ENCODE measurements around the gene CCDC57.
"Not testable (repeated sequence)": the region's sequence is repeated elsewhere in the genome, so short reads cannot be mapped to it uniquely, and the experiment has no call there.

CCDC57 gene

DNA sequence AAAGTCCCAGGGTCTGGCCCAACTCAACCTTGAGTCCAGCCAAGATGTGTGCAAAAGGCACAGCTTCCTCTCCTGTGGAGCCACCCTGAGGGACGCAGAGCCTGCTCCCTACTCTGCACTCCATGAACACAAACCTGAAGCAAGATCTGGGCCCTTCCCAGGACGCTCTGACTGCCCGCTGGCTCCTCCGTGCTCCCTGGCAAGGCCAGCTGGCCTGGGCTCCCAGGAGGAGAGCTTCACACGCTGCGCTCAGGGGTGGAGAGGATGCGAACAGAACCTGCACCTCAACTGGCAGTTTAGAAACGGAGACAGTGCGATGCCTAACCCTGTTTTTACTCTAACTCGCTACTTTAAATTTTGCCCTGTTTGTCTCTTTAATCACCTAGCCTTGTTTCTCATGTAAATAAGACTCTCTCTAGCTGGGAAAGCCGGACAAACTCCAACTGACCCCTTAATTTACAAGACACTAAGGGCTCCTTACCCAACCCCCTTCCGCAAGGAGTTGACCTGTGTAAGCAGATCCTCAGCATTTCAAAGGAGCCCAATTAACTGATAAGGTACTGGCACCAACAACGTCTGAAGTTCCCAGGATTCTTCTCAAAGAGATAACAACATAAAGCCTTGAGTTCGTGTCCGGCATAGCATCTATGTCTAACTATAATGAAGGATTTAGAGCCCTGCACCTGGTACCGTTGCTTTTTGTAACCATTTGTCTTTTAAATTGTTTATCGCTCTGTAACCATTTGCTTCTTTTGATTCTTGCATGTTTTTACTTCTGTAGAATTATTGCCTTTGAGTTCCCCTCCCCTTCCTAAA is 38.4 kb downstream of the CCDC57 start:
- DNase-seq, result not testable (repeated sequence)

DNA sequence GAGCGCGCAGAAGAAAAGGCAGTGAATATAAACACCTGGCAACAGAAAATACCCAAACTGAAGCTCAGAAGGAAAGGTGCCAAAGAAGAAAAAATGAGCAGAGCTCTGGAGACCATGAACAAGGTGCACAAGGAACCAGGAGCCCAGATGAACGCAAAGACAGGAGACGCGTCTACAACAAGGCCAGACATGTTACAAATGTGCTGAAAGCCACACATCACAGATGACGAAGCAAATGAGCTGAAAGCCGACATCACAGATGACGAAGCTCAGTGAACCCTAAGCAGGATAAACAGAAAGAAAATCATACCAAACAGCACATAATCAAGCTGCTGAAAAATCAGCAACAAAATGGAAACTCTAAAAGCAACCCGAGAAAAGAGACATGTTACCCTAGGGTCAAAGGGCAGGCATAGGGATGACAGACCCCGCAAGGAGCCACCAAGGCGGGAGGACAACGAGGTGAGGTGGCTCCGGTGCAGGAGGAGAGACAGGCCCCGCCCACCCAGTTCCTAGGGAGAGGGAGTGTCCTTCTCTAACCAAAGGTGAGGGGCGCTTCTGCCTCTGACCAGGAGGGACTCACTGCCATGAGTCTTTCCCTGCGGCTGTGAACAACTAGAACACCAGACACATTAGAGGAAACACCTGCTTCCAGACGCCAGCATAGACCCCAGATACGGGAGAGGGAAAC is 39.1 kb downstream of the CCDC57 start:
- no peak for DNase-seq

DNA sequence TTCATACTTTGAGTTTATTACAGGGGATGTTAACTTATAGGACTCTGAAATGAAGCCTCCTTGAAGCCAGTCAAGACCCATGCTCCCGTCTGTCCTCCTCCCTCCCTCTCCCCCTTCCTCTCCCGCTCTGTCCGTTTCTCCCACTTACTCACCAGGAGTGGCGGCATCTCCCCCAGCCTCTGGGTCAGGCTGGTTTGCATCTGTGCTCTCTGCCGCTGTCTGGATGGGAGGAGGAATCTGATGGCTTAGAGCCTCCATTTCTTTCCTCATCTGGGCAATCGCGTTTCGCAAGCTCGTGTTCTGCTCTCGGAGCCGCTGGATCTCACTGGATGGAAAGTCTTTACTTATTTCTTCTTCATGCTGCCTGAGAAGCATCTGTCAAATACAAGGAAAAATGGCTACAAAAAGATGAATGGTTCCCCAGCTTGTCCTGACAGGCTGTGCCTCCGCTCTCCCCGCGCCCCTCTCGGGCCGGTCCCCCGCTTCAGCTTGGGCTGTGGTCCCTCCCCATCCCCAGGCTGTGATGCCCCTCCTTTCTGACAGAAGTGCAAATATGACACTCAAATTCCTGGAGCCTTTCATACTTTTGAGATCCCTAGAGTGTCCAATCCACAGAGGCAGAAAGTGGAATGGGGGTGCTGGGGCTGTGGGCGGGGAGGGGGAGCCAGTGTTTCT is 40.0 kb downstream of the CCDC57 start:
- DNase-seq, result no peak

DNA sequence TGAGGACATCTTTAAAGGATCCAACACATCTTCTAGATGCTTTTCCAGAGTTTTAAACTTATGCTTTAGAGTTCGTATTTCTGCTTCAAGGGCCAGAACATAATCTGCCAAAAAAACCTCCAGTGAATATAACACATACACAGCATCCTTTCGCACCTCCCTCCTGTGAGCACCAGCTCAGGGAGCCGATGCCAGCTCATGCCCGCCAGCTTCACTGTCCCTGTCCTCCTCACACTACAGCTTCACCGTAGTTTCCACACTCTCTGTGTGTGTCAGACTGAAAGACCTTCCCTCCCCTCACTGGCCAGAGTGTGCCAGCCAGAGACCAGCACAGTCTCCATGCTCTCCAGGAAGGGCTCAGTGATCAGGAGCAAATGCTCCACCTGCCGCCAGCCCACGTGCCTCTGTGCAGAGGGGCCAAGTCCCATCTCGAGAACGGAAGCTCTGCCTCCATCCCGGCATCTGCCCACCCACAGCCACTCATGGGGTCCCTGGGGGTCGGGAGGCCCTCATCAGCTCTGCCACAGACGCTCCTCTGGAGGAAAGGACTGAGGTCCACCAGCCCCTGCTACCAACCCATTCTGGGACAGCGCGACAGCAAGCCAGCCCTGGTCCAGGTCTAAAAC is 40.8 kb downstream of the CCDC57 start:
- no peak for DNase-seq

DNA sequence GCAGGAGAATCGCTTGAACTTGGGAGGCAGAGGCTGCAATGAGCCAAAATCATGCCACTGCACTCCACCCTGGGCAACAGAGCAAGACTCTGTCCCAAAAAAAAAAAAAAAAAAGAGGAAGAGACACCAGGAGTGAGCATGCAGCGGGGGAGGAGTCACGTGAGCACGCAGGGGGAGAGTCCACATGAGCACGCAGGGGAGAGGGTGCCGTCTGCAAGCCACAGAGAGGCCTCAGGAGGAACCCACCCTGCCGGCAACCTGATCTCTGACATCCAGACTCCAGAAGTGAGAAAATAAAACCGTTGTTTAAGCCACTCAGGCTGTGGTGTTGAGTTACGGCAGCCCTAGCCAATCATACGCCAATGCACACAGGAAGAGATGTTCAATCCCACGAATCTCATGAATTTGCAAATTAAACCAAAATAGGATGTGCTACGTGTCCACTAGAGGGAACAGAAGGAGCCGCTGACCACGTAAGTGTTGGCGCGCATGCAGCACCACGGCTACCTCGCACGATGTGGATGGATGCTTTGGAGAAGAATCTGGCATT is 42.2 kb downstream of the CCDC57 start:
- no peak for DNase-seq

DNA sequence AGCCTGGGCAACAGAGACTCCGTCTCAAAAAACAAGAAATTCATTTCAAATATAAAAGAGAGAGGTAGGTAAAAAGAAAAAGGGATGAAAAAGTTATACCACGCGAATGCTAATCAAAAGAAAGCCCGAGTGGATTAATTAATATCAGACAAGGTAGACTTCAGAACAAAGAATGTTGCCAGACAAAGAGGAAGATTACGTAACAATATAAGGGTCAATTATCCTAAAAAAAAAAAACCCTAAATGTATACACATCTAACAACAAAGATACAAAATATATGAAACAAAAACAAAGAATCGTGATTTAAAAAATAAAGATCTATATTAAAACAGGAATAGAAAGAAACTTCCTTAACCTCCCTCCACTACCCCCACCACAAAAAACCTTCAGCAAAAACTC is 44.1 kb downstream of the CCDC57 start:
- no peak for DNase-seq

DNA sequence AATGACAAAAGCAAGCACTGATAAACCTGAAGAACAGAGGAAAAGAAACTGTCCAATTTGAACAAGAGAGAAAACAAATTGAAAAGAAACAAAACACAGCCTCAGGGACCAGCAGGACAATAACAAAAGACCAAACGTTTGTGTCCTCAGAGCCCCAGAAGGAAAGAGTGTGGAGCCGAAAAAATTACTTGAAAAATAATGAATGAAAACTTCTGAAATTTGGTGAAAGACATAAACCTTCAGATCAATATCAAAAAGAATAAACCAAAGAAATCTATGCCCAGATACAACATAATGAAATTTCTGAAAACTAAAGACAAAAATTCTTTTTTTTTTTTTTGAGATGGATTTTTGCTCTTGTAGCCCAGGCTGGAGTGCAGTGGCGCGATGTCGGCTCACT is 45.6 kb downstream of the CCDC57 start:
- no peak for DNase-seq

DNA sequence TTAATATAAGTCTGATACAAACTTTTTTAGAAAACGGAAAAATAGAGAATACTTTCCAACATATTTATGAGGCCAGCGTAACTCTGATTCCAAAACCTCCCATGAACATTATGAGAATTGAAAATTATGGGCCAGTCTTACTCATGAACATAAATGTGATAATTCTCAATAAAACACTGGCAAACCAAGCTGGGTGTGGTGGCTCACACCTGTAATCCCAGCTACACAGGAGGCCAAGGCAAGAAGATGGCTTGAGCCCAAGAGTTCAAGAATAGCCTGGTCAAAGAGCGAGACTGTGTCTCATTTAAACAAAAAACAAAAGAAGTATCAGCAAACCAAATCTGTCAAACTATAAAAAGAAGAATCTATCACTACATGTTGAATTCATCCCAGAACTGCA is 47.8 kb downstream of the CCDC57 start:
- no peak for DNase-seq

DNA sequence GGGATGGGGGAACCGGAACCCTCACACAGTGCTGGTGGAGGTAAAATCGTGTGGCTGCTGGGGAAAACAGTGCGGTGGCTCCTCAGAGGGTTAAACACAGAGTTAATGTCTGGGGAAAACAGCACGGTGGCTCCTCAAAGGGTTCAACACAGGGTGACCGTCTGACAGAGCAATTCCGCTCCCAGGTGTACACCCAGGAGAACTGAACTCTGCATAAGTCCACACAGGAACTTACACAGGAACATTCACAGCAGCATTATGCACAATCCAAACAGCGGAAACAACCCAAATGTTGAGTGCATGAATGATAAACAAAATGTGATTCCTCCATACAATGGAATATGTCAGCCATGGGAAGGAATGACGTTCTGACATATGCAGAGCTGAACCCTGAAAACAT is 51.4 kb downstream of the CCDC57 start:
- no peak for DNase-seq

DNA sequence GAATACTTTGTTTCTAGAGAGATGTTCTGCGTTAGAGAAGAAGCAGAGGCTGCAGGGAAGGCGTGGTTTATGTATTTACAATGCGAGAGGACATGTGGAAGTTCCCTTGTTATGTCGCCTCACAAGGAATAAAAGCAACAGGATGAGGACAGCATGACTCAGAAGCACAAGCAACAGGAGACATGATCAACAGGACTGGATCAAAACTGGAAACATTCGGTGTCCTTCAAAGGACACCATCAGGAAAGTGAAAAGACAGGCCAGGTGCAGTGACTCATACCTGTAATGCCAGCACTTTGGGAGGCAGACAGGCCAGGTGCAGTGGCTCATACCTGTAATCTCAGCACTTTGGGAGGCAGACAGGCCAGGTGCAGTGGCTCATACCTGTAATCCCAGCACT is 52.6 kb downstream of the CCDC57 start:
- DNase-seq, result peak; percentile 25

DNA sequence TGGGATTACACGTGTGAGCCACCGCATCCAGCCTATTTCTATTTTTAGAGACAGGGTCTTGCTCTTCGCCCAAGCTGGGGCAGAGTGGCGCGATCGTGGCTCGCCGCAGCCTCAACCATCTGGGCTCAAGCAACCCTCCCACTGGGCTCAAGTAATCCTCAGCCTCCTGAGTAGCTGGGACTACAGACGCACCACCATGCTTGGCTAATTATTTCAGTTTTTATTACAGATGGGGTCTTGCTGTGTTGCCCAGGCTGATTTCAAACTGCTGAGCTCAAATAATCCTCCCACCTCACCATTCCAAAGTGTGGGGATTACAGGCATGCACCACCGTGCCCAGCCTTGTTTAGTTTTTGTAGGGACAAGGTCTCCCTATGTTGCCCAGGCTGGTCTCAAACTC is 53.8 kb downstream of the CCDC57 start:
- no peak for DNase-seq

DNA sequence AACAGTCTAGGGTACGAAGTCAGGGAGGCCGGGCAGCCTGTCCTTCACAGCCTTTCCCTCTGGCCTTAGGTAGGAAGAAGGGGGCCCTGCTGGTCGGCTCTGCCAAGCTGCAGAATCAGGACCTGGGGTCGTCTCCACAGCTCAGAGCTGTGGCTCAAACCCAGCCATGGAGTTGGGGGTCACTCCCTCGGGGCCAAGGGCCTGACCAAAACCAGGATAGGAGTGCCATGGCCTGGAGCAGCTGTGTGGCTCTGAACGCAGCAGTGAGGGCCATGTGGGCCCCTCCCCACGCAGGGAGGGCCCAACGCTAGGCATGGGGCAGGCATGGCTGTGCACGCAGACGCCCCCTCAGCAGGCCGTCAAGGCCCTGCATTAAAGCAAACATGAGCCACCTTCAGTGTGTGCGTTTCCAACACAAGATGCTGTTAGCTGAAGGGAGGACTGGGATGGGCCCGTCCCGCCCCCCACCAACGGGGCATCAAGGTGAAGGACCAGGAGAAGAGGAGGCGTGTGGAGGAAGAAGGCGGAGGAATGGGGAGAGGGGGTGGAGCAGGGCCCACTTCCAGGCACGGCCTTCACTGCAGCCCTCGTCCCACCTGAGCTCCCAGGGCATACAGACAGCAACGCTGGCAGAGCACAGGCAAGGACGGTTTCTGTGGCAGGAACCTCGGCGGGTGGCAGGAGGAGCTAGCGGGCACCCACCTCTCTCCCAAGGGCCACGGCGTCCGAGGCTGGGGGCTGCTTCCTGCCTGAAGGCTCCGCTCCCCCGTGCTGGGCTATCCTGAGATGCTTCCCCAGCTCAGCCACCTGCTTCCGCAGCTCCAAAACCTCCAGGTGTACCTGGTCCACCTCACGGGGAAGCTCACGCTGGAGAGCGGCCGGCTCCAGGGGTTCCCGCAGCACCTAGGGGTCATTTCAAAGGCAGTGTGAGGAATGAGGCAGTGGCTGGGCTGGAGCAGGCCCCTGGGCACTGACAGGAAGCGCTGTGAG is 55.3 kb downstream of the CCDC57 start:
- no peak for DNase-seq

DNA sequence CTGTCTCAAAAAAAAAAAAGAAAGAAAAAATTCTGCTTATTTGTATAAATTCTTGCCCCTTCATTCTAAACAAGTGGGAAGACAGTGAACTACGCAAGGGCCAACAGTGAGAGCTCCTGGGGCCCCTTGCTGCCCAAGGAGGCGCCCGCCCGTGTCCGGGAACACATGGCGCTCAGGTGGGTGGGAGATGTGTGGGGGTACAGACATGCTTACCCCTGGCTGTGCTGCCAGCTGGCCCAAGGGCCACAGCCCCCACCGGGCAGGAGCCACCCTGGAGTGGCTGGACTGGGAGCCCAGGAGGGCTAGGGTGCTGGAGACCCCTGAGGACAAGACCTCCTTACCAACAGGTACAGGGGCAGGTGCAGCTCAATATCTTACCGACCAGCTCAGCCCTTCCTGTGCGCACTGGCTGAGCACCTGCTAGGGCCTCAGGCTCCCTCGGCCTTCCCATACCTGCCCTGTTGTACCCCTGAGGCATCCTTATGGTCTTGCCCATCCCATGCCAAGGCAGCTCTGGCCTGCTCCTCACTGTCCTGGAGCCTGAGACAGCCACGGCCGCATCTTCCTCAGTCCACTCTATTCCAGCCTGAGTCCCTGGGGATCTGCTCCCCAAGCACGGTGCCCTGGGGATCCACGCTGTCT is 56.2 kb downstream of the CCDC57 start:
- no peak for DNase-seq

DNA sequence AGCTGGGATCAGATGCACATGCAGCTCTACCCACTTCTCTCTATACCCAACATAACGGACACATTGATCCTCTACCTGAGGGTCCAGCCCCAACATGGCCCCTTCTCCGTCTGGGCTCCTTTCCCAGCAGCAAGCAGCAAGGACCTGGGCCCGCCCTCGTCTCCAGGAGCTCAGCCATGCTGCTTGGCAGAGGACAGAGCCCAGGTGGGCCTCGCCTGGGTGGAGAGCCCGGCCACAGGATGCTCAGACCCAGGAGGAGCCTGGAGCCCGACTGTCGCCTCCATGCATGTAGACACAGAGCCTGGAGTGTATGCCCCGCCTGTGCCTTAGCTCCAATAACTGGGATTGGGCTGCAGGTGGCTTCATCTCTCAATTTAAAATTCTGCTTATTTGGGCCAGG is 57.0 kb downstream of the CCDC57 start:
- no peak for DNase-seq

DNA sequence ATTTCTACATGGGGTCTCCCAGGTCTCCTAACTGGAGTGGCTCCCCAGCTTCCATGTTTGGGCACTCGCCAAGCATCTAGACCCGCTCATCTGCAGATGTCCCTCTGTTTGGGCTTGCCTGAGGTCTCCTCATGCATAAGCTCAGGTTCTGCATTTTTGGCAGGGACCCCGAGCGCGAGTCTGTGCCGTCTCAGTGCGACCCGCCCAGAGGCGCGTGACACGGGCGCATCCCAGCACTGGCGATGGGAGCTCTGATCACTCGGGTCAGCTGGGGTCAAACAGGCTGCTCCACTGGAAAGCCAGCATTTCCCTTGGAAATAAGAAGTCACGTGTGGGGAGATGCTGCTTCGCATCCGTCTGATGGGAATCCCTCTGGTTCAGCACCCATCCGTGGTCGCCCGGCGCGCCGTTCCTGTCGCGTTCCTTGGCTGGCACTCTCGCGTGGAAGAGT is 57.7 kb downstream of the CCDC57 start:
- DNase-seq, result no peak

DNA sequence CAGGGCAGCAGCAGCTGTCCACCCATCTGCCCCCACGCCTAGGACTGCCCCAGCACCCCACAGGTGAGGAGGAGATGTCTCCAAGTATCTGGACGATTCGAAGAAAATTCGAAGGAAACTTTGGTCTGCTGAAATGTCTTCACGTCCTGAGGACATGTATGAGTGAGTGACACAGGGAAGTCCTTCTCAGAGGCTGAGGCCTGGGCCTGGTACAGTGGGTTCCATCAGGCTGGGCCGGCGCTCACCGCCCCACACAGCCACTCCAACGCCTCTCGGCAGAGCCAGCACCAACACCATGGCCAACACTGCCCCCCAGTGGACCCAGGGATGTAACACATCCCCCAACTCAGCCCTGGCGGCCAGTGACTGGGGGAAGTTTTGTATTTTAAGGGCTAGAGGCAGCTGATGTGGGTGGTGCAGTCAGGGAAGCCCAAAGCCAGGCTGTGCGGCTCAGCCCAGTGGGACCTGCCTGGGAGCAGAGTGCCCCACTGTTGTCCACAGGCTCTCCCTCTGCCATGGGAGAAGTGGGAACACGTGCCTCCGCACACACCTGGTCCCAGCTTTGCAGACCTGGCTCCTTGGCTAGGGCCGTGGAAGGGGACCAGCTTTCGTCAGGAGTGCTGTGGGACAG is 58.8 kb downstream of the CCDC57 start:
- DNase-seq, result peak; percentile 31

DNA sequence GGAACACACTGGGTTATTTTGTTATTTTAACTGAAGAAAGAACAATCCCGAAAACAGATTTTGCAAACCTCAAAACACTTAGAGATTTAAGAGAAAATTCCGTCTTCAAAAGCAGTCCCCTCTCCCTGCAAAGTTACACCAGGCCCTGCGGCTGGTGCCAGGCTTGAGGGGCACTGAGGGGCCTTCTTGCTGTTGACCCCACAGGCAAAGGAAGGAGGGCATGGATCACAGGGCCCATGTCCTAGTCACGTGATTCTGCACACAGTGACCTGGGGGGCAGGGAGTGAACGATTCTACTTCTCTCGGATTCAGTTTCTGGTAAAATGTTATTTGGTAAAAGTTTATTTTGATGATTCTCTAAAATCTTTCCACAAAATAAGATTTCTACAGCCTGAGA is 59.3 kb downstream of the CCDC57 start:
- DNase-seq, result no peak

DNA sequence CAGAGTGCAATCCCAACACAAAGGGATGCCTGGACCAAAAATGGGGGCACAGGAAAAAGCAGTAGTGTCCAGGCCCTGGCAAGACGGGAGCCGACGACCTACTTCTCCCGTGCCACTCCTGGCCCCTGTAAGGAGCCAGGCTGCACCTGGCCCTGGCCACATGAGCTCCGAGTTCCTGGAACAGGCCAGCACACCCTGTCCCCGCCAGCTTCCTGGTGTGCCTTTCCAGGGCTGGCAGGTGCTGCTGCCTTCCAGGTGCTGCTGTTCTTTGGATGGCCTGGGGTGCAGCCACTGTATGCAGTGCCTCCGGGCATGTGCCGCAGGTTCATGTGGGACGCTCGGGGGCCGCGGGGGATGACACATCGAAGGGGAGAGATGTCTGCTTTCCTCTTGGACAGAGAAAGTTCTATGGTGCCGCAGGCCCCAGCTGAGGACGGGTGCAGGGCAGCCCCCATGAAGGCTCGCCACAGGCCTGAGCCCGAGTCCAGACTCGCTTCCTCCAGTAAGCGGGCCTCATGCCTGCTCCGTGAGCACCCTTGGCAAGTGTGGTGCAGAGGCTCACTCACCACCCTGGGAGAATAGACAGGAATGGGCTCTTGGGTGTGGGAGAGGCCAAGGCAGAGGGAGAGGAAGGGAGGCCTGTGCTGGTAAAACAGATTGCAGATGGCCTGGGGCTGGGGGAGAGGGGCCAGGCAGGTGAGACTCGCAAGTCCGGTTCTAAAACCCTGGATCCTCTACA is 59.9 kb downstream of the CCDC57 start:
- DNase-seq, result no peak

DNA sequence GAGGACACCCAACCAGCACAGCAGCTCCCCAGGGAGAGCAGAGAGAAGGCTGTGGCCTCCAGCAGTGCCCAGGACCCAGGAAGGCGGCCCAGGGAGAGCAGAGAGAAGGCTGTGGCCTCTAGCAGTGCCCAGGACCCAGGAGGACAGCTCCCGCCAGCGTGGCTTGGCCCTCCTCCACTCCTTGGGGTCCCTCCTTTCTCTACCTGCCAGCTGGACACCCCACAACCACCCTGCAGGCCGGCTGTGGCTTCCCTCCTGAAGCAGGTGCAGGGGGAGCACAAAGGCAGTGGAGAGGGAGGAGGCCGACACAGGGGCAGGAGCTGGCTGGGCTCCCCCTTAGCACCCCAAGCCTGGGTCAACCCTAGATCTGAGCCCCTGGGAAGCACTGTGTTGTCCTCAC is 60.5 kb downstream of the CCDC57 start:
- no peak for DNase-seq
